Body of pancreas (tissue), 4 donors: ENCODE measurements around the gene APC2.

Experiments used
- CTCF ChIP-seq, 7 experiments: fragments of 450-650 bp in 4 of 7; fragments of 200-600 bp in 3 of 7; sonication (generic) in 3 of 7; IDR thresholded peaks; one replicate each; pipeline ENCODE4 v1.5.1; 2016 to 2019; ENCODE audit warnings: antibody characterized with exemption in 7 of 7
- POLR2A ChIP-seq, 3 donors: fragments of 450-650 bp; IDR thresholded peaks; one replicate each; pipeline ENCODE4 v1.6.1; 2016; ENCODE audit warnings: antibody characterized with exemption in 3 of 3, mild to moderate bottlenecking in 2 of 3

GRCh38 chr19:1441677-1442438 lies 8.1 kb upstream of the APC2 start:
- no peak for TF ChIP-seq CTCF (IDR thresholded peaks at IDR 0.05)
- TF ChIP-seq POLR2A (IDR thresholded peaks at IDR 0.05) = no peak
